Measurements from ENCODE around the gene ZNF354B.

DNA sequence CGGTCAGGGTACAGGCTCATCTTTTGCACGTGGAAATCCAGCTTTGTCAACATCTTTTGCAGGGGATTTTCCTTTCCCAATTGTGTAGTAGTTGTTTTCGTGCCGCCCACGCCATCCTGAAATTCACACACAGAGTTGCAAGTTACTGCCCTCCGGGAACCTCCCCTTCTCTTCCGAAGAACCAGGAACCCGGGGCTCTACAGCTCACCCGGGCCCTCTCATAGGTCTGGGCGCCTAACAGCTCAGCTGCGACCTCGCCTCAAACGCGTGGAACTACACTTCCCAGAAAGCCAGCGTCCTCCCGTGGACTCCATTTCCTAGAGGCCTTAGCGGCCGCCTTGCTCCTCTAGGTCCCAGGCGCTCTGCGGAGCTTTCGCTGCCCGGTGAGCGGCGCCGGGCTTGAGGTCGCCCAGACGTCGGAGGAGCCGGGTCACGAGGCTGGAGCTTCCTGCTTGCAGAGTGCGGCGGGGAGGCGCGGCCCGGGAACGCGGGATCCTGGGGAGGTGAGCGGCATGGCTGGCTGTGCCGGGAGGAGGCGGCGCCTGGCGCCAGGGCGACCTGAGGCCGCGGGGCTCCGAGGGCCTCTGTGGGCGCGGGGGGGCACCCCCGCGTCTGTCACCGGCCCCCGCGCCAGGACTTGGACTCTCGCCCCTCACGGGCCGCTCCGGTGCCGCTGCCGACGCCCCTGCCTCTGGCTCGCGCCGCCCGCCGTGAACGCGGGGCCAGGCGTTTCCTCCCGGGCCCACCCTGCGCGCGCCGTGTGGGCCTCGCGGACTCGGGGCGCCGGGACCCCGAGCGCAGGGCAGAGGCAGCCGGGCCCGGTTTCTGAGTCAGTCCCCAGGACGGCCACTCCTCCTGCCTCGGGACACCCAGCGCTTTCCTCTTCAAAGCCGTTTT is at the start of gene ZNF354B:
- TF ChIP-seq POLR2A (IDR thresholded peaks at IDR 0.05) (peak in 1 of 2 donors; percentile 76), CTCF (IDR thresholded peaks at IDR 0.05) (peak in 2 of 6 experiments; percentile 28 to 36)
